CD14-positive monocyte (primary cell): Measurements from ENCODE around the gene CENPH. TPM values are rescaled to one million over a fixed set of nuclear protein-coding genes. Genes with fewer than 3 reads are reported as not detected.

ENCODE experiments used
- DNase-seq, 3 donors: peaks; one replicate each; pipeline ENCODE4 v3.0.0-alpha.2; 2011 to 2022
- H2AFZ ChIP-seq: 2 replicates; pipeline ENCODE4 v1.6.0; 2012; ENCODE audit warnings: mild to moderate bottlenecking, low read depth, low read length, inconsistent platforms; ENCODE audit not compliant: insufficient read depth, poor library complexity, severe bottlenecking
- H3K27ac ChIP-seq, 2 donors: 1 replicate in 1 of 2; 2 replicates in 1 of 2; pipeline ENCODE4 v1.5.1; 2012 to 2013; ENCODE audit warnings: low read length in 2 of 2, control low read depth in 1 of 2, inconsistent platforms in 1 of 2, low read depth in 1 of 2, mild to moderate bottlenecking in 1 of 2
- H3K27me3 ChIP-seq, 2 donors: one replicate each; pipeline versions ENCODE4 v1.6.0 to v1.6.1; 2011 to 2013; ENCODE audit warnings: low read length in 2 of 2; ENCODE audit not compliant: control insufficient read depth in 2 of 2, insufficient read depth in 2 of 2
- H3K36me3 ChIP-seq, 2 donors: replicated peaks in 1 of 2; 1 replicate in 1 of 2; 2 replicates in 1 of 2; pipeline versions ENCODE4 v1.5.1 to v1.6.1; 2012 to 2013; ENCODE audit warnings: low read length in 2 of 2, control low read depth in 1 of 2, inconsistent platforms in 1 of 2, mild to moderate bottlenecking in 1 of 2; ENCODE audit not compliant: insufficient read depth in 2 of 2, control insufficient read depth in 1 of 2
- H3K4me1 ChIP-seq, 2 donors: 1 replicate in 1 of 2; 2 replicates in 1 of 2; pipeline versions ENCODE4 v1.5.1 to v1.6.1; 2012 to 2013; ENCODE audit warnings: low read length in 2 of 2, control low read depth in 1 of 2, inconsistent platforms in 1 of 2, mild to moderate bottlenecking in 1 of 2, moderate library complexity in 1 of 2; ENCODE audit not compliant: insufficient read depth in 2 of 2, control insufficient read depth in 1 of 2
- H3K4me2 ChIP-seq: replicated peaks from 2 replicates; pipeline ENCODE3; 2012; ENCODE audit warnings: low read length, moderate library complexity, mild to moderate bottlenecking; ENCODE audit not compliant: poor library complexity, severe bottlenecking; ENCODE audit errors: extremely low read depth
- H3K4me3 ChIP-seq, 3 experiments: fragments of 200-600 bp in 1 of 3; sonication (generic) in 1 of 3; replicated peaks in 1 of 3; 1 replicate in 2 of 3; 2 replicates in 1 of 3; pipeline ENCODE4 v1.5.1; 2011 to 2013; ENCODE audit warnings: low read length in 3 of 3, mild to moderate bottlenecking in 3 of 3, control low read depth in 2 of 3, low read depth in 2 of 3, inconsistent platforms in 1 of 3, moderate library complexity in 1 of 3
- H3K79me2 ChIP-seq: 2 replicates; pipeline ENCODE4 v1.6.0; 2012; ENCODE audit warnings: mild to moderate bottlenecking, control low read depth, inconsistent platforms, low read length, moderate library complexity; ENCODE audit not compliant: insufficient read depth
- H3K9ac ChIP-seq: 2 replicates; pipeline ENCODE4 v1.6.0; 2017; ENCODE audit warnings: low read length, mild to moderate bottlenecking; ENCODE audit not compliant: insufficient read depth, poor library complexity, severe bottlenecking
- H3K9me3 ChIP-seq, 2 donors: replicated peaks in 1 of 2; 1 replicate in 1 of 2; 2 replicates in 1 of 2; pipeline versions ENCODE4 v1.5.1 to v1.6.1; 2012 to 2013; ENCODE audit warnings: low read length in 2 of 2, control low read depth in 1 of 2; ENCODE audit not compliant: control insufficient read depth in 1 of 2, insufficient read depth in 1 of 2
- H4K20me1 ChIP-seq: 2 replicates; pipeline ENCODE4 v1.6.0; 2012; ENCODE audit warnings: mild to moderate bottlenecking, low read length, control low read depth, moderate library complexity; ENCODE audit not compliant: insufficient read depth
- H3K27ac Mint-ChIP-seq, 7 donors: one replicate each; pipeline ENCODE4 v1.8.0; 2020; ENCODE audit warnings: mild to moderate bottlenecking in 7 of 7, mixed read lengths in 7 of 7, moderate library complexity in 6 of 7, inconsistent platforms in 2 of 7
- H3K27me3 Mint-ChIP-seq, 3 donors: one replicate each; pipeline ENCODE4 v1.8.0; 2021 to 2022; ENCODE audit warnings: low read depth in 3 of 3, mild to moderate bottlenecking in 3 of 3, mixed read lengths in 3 of 3, moderate library complexity in 3 of 3, inconsistent platforms in 1 of 3
- H3K36me3 Mint-ChIP-seq, 2 donors: one replicate each; pipeline ENCODE4 v1.8.0; 2020; ENCODE audit warnings: mixed read lengths in 2 of 2, inconsistent platforms in 1 of 2, mild to moderate bottlenecking in 1 of 2
- H3K4me1 Mint-ChIP-seq: one replicate; pipeline ENCODE4 v1.8.0; 2020; ENCODE audit warnings: mild to moderate bottlenecking, mixed read lengths
- H3K4me3 Mint-ChIP-seq, 2 donors: one replicate each; pipeline ENCODE4 v1.8.0; 2020; ENCODE audit warnings: mild to moderate bottlenecking in 2 of 2, mixed read lengths in 2 of 2, moderate library complexity in 1 of 2
- H3K9me3 Mint-ChIP-seq, 7 donors: one replicate each; pipeline ENCODE4 v1.8.0; 2020 to 2022; ENCODE audit warnings: mixed read lengths in 7 of 7, mild to moderate bottlenecking in 6 of 7, moderate library complexity in 6 of 7, inconsistent platforms in 2 of 7
- WGBS: methylation state at CpG from one replicate; pipeline ENCODE4 v1.1.5; 2013; ENCODE audit warnings: missing lambda C conversion rate; ENCODE audit not compliant: insufficient coverage; 5-methylcytosine and 5-hydroxymethylcytosine counted together
- intact Hi-C, 2 donors: fragments of 100-400 bp; cut with micrococcal nuclease; formaldehyde crosslinking; loops; one replicate each; pipeline versions ENCODE4 v1.15.0 to v1.15.1; 2023
- polyA plus RNA-seq, 3 donors: library from polyadenylated mRNA; depleted of rRNA in 1 of 3; unstranded in 2 of 3; stranded (reverse) in 1 of 3; fragments of 300-500 nt in 2 of 3; fragments of >200 nt in 1 of 3; fragmentation: Illumina TruSeq in 2 of 3; gene quantifications; 1 replicate in 2 of 3; 2 replicates in 1 of 3; pipeline ENCODE4 v1.2.3, GENCODE V29; 2012 to 2021
- TF ChIP-seq, protein P1 (sequence below): fragments of 200-600 bp; IDR thresholded peaks from one replicate; pipeline ENCODE4 v1.8.0; 2022; ENCODE audit warnings: antibody characterized with exemption, mild to moderate bottlenecking

The CENPH gene
- polyA plus RNA-seq, 3 donors: 0.57 to 0.73 (median 0.61) TPM

DNA sequence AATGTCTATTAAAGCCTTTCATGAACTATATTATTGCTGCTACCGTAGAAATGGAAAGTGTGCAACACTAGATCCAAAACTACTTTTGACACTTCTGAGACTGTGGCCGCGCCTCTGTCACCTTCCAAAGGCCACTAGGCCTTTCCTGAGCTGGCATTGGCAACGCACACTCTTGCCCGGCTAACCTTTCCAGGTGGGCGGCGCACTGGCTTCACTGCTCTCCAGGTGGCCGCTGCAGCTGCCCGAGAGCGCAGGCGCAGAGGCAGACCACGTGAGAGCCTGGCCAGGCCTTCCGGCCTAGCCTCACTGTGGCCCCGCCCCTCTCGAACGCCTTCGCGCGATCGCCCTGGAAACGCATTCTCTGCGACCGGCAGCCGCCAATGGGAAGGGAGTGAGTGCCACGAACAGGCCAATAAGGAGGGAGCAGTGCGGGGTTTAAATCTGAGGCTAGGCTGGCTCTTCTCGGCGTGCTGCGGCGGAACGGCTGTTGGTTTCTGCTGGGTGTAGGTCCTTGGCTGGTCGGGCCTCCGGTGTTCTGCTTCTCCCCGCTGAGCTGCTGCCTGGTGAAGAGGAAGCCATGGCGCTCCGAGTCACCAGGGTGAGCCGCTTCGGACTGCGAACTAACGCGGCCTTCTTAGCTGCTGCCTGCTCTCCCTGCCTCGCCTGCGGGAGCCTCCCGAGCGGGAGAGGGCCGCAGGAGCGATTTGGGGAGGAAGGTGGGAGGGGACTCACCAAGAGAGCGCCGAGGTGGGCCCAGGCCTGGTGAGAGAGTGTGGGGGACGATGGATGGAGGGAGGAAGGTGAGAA, 22.5 kb upstream of the CENPH start, which contains the start of gene CCNB1:
Gene CCNB1, plus strand, starts transcription at position 465 of the 807 bp plus-strand sequence. Its CDS starts 113 bp downstream, at position 578.
- Histone ChIP-seq H3K27ac (peak within 1 kb of the TSS; percentile 26 to 66), H3K36me3 (peaks cover 11 to 17% of the 10 kb centered on the region in 2 donors), H3K27me3 (no peaks in the 10 kb centered on the region), H2AFZ (peak within 1 kb of the TSS; percentile 98), H3K9ac (peak within 1 kb of the TSS; percentile 52), H3K4me3 (peak within 1 kb of the TSS; percentile 69 to 96 (median 80)), H3K79me2 (peaks cover 45% of the 10 kb centered on the region), H3K4me2 (peak within 1 kb of the TSS; percentile 100), H3K9me3 (no peaks in the 10 kb centered on the region), H3K4me1 (peaks cover 21 to 30% of the 10 kb centered on the region in 2 donors), H4K20me1 (no peaks in the 10 kb centered on the region)
- DNase-seq: peak; percentile 93 to 96 (median 95)
- Mint-ChIP-seq H3K4me1 (peaks cover 30% of the 10 kb centered on the region), H3K9me3 (peaks cover 0 to 6% (median 0%) of the 10 kb centered on the region in 7 donors), H3K27me3 (peaks cover 0 to 4% (median 2%) of the 10 kb centered on the region in 3 donors), H3K4me3 (peak within 1 kb of the TSS; percentile 93 to 95), H3K36me3 (peaks cover 10 to 21% of the 10 kb centered on the region in 2 donors), H3K27ac (peak within 1 kb of the TSS; percentile 77 to 90 (median 81))
- 2% methylated on average over 50 of the region's 50 CpGs for WGBS
- intact Hi-C loops: loop anchor here (1.0 to 5.0 kb wide), 5 partner anchors 22 to 70 kb away; partner anchors contain the start of genes CDK7 (in 1 of the 2) and CENPH (in 1 of the 2)
- TF ChIP-seq, protein P1, sequence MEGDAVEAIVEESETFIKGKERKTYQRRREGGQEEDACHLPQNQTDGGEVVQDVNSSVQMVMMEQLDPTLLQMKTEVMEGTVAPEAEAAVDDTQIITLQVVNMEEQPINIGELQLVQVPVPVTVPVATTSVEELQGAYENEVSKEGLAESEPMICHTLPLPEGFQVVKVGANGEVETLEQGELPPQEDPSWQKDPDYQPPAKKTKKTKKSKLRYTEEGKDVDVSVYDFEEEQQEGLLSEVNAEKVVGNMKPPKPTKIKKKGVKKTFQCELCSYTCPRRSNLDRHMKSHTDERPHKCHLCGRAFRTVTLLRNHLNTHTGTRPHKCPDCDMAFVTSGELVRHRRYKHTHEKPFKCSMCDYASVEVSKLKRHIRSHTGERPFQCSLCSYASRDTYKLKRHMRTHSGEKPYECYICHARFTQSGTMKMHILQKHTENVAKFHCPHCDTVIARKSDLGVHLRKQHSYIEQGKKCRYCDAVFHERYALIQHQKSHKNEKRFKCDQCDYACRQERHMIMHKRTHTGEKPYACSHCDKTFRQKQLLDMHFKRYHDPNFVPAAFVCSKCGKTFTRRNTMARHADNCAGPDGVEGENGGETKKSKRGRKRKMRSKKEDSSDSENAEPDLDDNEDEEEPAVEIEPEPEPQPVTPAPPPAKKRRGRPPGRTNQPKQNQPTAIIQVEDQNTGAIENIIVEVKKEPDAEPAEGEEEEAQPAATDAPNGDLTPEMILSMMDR: no peak

DNA sequence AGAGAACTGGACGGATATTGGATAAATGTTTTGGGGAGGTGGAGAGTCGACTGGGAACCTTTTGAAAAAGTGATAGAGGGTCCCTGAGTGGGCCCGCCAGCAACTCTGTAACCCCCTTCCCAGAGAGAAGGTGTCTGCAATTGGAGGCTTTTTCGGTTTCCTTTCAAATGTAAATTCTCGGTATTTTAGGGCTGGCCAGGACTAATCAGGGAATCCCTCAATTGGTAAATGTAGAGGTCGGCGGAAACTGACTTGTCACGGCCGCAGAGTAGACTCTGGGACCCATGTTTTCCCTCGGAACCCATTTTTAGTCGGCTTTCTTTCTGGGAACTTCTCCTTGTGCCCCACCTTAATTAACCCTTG, 21.9 kb upstream of the CENPH start:
- Mint-ChIP-seq H3K27ac (peak overlapping the region; percentile 21 to 90 (median 81)), H3K4me1 (peaks cover 30% of the 10 kb centered on the region), H3K4me3 (peak overlapping the region; percentile 93 to 95), H3K36me3 (peaks cover 12 to 27% of the 10 kb centered on the region in 2 donors), H3K9me3 (peaks cover 0 to 5% (median 0%) of the 10 kb centered on the region in 7 donors), H3K27me3 (peaks cover 0 to 2% (median 2%) of the 10 kb centered on the region in 3 donors)
- intact Hi-C loops: loop anchor here (2.0 to 5.0 kb wide), 4 partner anchors 21 to 70 kb away; partner anchors contain the start of gene CENPH (in 1 of the 2)
- peaks cover 51% of the 10 kb centered on the region for H3K79me2 ChIP-seq
- H3K36me3 ChIP-seq: peaks cover 11 to 23% of the 10 kb centered on the region in 2 donors
- peak overlapping the region; percentile 98 for H2AFZ ChIP-seq
- TF ChIP-seq, protein P1: no peak
- 2% methylated on average over 8 of the region's 11 CpGs for WGBS
- H3K27ac ChIP-seq: peak overlapping the region; percentile 26 to 44
- H4K20me1 ChIP-seq: no peaks in the 10 kb centered on the region
- H3K4me1 ChIP-seq: peaks cover 21 to 30% of the 10 kb centered on the region in 2 donors
- H3K27me3 ChIP-seq: no peaks in the 10 kb centered on the region
- H3K9me3 ChIP-seq: no peaks in the 10 kb centered on the region
- peak in 1 of 3 donors; percentile 19 for DNase-seq
- peak overlapping the region; percentile 69 to 96 (median 80) for H3K4me3 ChIP-seq
- peak overlapping the region; percentile 52 for H3K9ac ChIP-seq
- H3K4me2 ChIP-seq: peak overlapping the region; percentile 100
